H4 (cell line): ENCODE data around the gene TREM1. TPM values are rescaled to one million over a fixed set of nuclear protein-coding genes. Genes with fewer than 3 reads are reported as not detected.
"Not testable (repeated sequence)": the region's sequence is repeated elsewhere in the genome, so short reads cannot be mapped to it uniquely, and the experiment has no call there.

ENCODE experiments used
- DNase-seq: peaks from one replicate; pipeline ENCODE4 v3.0.0-alpha.2; 2015; ENCODE audit warnings: low spot score
- total RNA-seq: library from RNA; depleted of rRNA; stranded (reverse); fragments of >200 nt; shearing (Covaris generic); gene quantifications from 2 replicates; pipeline ENCODE4 v1.2.3, GENCODE V29; 2014

Gene TREM1
- total RNA-seq, 1 experiment from 2014 or later: 0.52 TPM

DNA sequence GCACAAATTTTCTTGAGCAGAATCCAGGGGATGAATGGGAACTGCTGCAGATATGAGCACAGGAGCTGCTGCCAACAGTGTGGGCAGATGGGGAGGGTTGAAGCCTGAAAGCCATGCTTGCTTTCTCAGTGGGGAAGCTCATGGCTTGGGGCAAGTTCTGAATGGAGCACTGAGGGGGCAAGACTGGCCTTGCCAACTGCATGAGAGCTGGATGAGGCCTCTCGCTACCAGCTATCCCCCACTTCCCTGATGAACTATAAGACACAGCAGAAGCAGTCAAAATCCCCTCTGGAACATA lies 28.3 kb downstream of the TREM1 start:
- no peak for DNase-seq

DNA sequence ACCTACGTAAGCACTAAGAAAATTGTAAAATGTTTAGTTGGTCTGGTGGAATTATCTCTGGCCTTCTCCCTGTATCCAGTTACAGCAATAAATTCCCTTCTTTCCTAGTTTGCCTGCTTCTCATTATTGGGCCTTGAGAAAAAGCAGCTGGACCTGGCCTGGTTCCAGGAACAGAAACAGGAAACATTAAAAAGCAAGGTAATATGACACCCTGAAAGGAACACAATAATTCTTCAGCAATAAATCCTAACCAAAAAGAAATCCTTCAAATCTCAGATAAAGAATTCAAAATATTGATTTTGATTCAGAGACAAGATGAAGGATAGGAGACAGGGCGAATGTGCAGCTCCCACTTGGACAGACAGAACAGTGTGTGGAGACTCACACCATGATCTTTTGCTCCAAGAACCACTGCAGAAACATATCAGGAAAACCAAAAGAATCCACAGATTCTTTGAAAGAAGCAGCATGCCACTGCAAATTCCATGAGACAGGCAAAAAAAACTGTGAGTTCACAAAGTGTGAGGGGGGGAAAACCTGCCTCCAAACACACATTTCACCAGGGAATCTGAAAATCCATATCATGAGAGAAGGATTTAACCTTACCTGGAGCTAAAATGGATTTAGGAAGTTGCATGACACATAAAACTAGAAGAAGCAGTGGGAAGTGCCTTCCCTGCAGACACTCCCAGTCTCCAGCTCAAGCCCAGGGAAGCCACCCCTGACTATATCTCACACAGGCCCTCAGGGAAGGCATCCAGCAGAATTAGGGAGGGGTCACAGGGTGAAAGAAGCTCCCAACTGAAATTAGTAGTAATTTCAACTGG lies 28.9 kb downstream of the TREM1 start:
- DNase-seq: peak; percentile 73

- DNase-seq: no peak
Observed at GRCh38 chr6:41256383-41256782, 30.1 kb downstream of the TREM1 start.

- DNase-seq: no peak
Observed at GRCh38 chr6:41255638-41256246, 30.7 kb downstream of the TREM1 start.

GRCh38 chr6:41255110-41255509 lies 31.4 kb downstream of the TREM1 start:
- DNase-seq: no peak

DNA sequence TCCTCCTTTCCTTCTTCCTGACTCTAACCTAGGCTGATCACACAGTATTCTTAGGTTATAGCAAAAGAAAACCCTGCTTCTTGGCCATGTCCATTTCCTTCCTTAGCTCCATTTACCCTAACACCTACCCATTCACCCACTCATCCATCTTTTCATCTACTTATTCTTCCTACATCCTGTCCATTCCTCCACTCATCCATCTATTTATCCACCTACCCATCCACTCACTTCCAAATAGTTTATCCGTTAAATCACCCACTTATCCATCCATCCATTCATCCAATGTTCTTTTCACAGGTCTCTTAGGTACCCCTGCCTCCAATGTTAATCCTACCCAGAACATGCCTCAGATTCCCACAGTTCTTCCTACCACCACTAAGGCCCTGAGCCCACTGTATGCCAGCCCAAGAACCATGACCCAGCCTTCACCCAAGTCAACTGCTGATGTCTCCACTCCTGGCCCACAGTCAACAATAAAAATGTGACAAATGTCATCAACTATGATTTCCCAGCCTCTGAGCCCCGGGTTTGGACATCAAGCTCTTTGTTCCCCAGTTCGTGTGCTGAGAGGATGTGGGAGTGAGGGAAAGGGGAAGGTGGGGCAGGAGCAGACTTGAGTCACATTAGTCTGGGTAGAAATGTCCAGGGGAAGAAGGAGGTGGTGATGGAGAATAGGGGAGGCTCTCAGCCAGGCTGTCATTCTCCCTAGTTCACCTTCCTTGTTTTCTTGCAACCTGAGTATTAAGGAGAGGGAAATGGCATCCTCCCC lies 33.9 kb downstream of the TREM1 start:
- DNase-seq: no peak

GRCh38 chr6:41247882-41248705 lies 38.4 kb downstream of the TREM1 start:
- DNase-seq: no peak

- no peak for DNase-seq
Observed at GRCh38 chr6:41247288-41247865, 39.1 kb downstream of the TREM1 start.

DNA sequence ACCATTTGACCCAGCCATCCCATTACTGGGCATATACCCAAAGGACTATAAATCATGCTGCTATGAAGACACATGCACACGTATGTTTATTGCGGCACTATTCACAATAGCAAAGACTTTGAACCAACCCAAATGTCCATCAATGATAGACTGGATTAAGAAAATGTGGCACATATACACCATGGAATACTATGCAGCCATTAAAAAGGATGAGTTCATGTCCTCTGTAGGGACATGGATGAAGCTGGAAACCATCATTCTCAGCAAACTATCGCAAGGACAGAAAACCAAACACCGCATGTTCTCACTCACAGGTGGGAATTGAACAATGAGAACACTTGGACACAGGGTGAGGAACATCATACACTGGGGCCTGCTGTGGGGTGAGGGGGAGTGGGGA lies 40.0 kb downstream of the TREM1 start:
- DNase-seq: not testable (repeated sequence)

DNA sequence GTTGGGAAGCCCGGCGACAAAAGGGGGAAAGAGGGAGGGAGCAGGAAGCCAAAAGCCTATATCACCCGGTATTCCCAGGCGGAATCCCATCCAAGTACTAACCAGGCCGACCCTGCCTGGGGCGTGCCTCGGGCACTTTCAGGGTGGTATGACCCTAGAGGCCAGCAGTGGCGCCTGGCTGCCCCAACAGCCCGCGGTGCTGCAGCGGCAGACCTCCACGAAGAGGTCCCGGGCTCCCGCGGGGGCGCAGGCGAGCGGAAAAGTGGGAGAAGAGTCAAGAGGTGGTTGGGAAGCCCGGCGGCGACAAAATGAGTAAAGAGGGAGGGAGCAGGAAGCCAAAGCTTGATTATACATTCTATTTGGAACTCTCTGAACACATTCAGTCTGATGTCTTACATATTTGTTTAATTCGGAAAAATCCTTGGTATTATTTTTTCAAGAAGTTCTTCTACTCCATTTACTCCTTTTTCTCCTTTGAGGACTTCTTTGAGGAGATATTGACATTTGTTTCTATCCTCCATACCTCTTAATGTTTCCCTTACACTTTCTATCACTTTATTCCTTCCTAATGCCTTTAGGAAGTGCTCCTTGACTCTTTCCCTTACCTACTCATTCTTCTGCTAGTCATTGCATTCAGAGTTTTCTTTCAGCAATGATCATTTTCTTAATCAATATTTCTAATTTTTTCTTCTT lies 46.9 kb downstream of the TREM1 start:
- no peak for DNase-seq

DNA sequence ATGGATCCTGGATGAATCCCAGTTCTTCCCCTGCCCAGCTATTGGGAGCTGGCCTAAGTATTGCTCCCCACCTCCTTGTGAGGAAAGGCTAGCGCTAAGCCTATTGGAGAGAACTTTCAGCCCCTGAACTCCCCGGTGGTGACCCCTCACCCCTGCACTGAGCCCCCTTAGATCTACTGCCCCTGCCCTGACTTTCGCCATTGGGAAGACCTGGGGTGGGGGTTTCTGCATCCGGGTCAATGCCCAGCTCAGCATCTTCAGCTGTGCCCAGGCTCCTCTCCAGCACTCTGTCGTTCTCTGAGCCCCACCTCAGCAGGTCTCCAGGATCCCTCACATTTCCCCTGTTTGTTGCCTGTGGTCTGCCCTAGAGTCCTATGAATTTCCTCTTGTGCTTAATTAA lies 49.4 kb downstream of the TREM1 start:
- DNase-seq: peak; percentile 2

GRCh38 chr6:41236276-41236675 lies 50.2 kb downstream of the TREM1 start:
- peak; percentile 2 for DNase-seq

- no peak for DNase-seq
Observed at GRCh38 chr6:41232667-41233066, 53.8 kb downstream of the TREM1 start.

DNA sequence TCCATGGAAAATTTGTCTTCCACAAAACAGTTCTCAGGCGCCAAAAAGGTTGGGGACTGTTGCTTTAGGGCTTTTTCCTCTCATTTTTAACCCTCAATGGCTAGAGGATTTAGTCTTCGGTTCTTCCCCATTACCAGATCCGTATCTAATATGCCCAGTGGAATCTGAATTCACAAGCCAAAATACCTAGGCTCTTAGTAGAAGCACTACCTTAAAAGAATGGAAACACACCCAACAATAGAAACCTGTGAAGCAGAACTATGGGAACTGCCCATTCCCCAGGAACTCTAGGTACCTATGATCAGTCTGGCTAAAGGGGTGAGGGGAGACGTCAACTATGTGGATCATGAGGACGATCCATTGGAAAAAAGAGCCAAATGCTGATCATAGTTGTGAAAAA lies 55.2 kb downstream of the TREM1 start:
- DNase-seq: no peak

DNA sequence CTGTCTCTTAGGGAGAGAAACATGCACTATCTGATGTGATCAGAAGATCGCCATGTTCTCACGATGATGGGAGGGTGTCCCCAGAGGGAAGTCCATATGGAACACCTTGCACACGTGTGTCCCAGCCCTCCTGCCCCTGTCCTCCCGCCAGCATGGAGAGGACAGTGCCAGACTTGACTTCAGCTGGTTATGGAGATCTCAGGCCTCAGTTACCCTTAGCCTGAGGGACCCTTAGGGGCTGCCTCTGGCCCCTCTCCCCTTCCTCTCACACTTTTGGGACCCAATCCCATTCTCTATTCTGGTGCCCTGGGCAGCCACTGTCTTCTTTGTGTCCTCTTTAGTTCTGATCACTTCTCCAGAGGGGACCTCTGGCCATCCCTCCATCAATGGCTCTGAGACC lies 56.8 kb downstream of the TREM1 start:
- DNase-seq: peak; percentile 2

DNA sequence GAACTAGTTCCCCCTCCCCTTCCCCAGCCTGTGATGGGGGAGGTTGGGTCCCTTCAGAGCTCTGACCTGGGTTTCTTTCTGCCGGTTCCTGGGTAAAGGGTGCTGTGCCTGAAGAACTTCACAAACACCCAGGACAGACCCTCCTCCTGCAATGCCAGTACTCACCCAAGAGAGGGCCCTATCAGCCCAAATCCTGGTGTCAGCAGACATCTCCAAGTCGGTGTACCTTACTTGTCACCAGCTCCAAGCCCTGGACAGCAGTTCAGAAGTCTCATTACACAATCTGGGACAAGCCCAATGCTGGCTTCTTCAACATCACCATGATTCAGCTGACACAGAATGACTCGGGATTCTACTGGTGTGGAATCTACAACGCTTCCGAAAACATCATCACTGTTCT lies 57.9 kb downstream of the TREM1 start:
- DNase-seq: peak; percentile 39

DNA sequence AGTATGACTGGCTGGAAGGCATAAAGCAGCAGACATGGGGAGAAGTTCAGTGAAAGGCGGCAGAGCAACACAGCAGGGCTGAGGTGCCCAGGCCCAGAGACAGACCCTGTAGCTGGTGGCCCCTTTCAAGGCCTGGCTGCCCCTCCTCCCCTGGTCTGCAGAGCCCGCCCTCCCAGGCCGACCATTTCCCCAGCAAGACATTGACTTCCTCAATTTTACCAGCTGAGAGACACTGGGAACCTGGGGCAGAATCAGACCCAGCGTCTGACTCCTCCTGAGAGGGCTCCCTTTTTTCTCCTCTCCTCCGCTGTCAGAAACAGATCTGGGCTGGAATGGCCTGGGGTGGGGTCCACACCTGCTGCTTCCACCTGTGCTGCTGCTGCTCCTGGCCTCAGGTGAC lies 58.4 kb downstream of the TREM1 start, which contains the start of gene TREML4:
Gene TREML4, plus strand, starts transcription at position 254 of the 400 bp plus-strand sequence. Its CDS starts 79 bp downstream, at position 333.
- no peak for DNase-seq

- peak; percentile 2 for DNase-seq
Observed at GRCh38 chr6:41226752-41227151, 59.7 kb downstream of the TREM1 start.

DNA sequence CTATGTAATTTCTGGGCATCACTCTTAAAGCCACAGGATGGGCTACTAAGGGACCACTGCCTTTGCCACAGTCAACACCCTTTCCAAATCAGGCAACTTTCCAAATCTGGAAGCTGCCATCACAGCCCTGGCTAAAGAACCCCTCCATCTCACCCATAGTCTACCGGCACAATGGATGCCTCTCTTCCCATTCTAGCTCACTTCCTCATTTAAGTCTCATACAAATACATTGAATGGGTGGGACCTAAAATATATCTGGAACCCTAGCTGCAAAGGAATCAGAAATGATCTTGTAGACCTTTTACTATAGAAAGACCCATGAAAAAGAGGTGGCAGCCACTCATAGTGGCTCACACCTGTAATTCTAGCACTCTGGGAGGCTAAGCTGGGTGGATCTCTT lies 61.7 kb downstream of the TREM1 start:
- DNase-seq: no peak
